ENCODE results near the gene ALOX15. TPM values are rescaled to one million over a fixed set of nuclear protein-coding genes. Genes with fewer than 3 reads are reported as not detected.

Gene ALOX15
- total and polyA plus RNA-seq, 7 donors: 0.28 to 0.81 (median 0.60) TPM; not detected in 2

DNA sequence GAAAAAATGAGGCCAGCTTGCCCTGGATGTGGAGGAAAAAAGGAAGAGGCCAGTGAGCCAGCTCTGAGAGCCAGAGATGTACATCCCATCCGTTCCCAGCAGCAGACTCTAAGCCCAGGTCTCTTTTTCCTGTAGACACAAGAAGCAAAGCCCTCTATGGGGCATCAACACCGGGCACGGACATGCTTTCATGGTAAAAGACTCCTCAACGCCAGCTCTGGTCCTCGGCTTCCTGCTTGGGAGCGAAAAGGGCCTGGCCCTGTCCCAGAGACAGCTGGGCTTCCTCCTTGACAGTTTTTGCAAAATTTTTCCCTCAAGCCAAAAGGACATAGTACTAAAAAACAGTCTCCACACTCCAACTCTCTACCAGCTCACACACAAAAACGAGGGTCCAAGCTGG, 35.3 kb upstream of the ALOX15 start:
- no peaks in the 10 kb centered on the region for H3K4me1 ChIP-seq
- no peak overlapping the region for H3K4me3 ChIP-seq

DNA sequence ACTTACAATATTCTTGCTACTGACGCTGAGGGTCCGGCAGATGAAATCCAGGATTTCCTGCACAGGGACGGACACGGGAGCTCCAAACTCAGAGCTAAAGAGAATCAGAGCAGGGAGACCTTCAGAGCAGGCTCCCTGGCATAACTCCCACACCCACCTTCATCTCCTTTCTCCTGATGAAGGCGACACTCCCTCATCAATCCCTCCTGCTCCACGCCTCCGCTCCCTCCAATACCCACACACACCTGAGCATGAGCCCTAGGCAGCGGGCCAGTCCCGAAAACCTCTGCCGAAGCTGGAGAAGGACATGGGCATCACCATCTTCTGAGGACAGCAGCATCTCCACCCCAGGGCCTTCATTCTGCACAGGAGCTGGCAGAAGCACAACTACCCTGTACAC, 34.3 kb upstream of the ALOX15 start:
- DNase-seq: no peak
- 96 to 98% methylated on average over 10 of the region's 10 CpGs for WGBS, 2 donors
- TF ChIP-seq, protein P1, sequence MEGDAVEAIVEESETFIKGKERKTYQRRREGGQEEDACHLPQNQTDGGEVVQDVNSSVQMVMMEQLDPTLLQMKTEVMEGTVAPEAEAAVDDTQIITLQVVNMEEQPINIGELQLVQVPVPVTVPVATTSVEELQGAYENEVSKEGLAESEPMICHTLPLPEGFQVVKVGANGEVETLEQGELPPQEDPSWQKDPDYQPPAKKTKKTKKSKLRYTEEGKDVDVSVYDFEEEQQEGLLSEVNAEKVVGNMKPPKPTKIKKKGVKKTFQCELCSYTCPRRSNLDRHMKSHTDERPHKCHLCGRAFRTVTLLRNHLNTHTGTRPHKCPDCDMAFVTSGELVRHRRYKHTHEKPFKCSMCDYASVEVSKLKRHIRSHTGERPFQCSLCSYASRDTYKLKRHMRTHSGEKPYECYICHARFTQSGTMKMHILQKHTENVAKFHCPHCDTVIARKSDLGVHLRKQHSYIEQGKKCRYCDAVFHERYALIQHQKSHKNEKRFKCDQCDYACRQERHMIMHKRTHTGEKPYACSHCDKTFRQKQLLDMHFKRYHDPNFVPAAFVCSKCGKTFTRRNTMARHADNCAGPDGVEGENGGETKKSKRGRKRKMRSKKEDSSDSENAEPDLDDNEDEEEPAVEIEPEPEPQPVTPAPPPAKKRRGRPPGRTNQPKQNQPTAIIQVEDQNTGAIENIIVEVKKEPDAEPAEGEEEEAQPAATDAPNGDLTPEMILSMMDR (IDR thresholded peaks at IDR 0.05): no peak
- TF ChIP-seq EP300 (IDR thresholded peaks at IDR 0.05): no peak
- TF ChIP-seq POLR2AphosphoS5 (IDR thresholded peaks at IDR 0.05): no peak
- no peak for TF ChIP-seq POLR2A (IDR thresholded peaks at IDR 0.05)
- peaks cover 33 to 94% (median 54%) of the 10 kb centered on the region in 4 donors for H3K36me3 ChIP-seq
- H3K9me3 ChIP-seq: no peaks in the 10 kb centered on the region
- intact Hi-C loops (cut with DNase I): no loop called here
- H3K27ac ChIP-seq: no peak overlapping the region
- H3K27me3 ChIP-seq: no peaks in the 10 kb centered on the region
- H3K4me1 ChIP-seq: no peaks in the 10 kb centered on the region
- no peak overlapping the region for H3K4me3 ChIP-seq

More for the DNA sequence above, 35.3 kb upstream of the ALOX15 start:
- intact Hi-C loops (cut with DNase I): no loop called here
- Histone ChIP-seq H3K27ac (no peak overlapping the region), H3K36me3 (peaks cover 36 to 94% (median 62%) of the 10 kb centered on the region in 4 donors), H3K9me3 (no peaks in the 10 kb centered on the region), H3K27me3 (no peaks in the 10 kb centered on the region)
- WGBS, 2 donors: 87 to 94% methylated on average over 7 of the region's 7 CpGs
- no peak for DNase-seq
- no peak for TF ChIP-seq EP300 (IDR thresholded peaks at IDR 0.05)
- no peak for TF ChIP-seq POLR2AphosphoS5 (IDR thresholded peaks at IDR 0.05)
- TF ChIP-seq, protein P1 (IDR thresholded peaks at IDR 0.05): no peak

DNA sequence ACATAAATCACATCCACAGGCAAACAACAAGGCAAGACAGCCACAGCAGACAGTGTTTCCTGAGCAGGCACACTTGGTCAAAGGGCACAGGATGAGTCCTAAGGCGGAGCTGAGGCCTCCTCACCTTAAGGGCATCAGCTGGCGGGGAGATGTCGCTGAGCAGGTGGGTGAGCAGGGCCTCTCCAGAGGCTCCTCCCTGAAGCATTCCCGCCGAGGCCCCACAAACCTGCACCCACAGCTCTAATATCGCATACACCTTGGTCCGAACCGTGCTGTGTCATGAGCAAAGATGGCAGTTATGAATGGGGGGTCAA, 33.2 kb upstream of the ALOX15 start:
- WGBS, 2 donors: 92 to 93% methylated on average over 8 of the region's 8 CpGs
- peaks cover 27 to 88% (median 51%) of the 10 kb centered on the region in 4 donors for H3K36me3 ChIP-seq
- no peak overlapping the region for H3K4me3 ChIP-seq
- no peaks in the 10 kb centered on the region for H3K4me1 ChIP-seq
- intact Hi-C loops (cut with DNase I): no loop called here
- no peak for TF ChIP-seq POLR2AphosphoS5 (IDR thresholded peaks at IDR 0.05)
- TF ChIP-seq EP300 (IDR thresholded peaks at IDR 0.05): no peak
- TF ChIP-seq, protein P1 (IDR thresholded peaks at IDR 0.05): no peak
- no peak for TF ChIP-seq POLR2A (IDR thresholded peaks at IDR 0.05)
- H3K9me3 ChIP-seq: no peaks in the 10 kb centered on the region
- DNase-seq: no peak
- H3K27ac ChIP-seq: no peak overlapping the region
- no peaks in the 10 kb centered on the region for H3K27me3 ChIP-seq

DNA sequence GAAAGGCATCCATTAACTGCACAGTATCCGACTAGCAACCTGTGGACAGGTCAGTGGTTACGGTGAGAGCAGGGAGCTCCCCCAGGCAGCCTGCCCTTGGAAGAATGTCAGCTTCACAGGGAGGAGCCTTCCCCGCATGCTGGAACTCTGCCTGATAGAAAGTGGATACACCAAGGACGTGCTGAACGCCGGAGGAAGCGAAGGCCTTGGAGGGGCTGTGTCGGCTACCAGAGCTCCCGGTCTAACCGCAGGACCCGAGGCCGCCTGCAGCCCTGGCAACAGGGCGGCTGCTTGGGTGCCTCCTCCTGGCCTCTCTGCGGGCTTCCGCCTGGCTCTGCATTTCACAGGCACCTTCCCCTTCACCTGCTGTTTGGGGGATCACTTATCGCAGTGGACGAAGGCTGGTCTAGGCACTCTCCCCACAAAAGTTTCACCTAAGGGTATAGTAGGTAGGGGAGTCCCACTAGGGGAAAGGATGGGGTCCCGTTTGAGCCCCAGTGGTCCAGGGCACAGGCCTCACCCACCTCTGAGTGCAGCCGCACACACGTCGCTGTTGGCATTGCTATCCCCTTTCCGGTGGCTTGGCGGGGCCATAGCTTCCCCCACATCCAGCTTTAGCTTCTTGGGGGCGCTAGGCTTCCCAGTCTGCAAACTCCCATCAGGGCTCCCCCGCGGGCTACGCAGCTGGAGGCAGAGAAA, 32.7 kb upstream of the ALOX15 start:
- 96% methylated on average over 27 of the region's 27 CpGs for WGBS, 2 donors
- Histone ChIP-seq H3K36me3 (peaks cover 23 to 83% (median 51%) of the 10 kb centered on the region in 4 donors), H3K27me3 (no peaks in the 10 kb centered on the region), H3K4me3 (no peak overlapping the region), H3K4me1 (no peaks in the 10 kb centered on the region), H3K27ac (no peak overlapping the region), H3K9me3 (no peaks in the 10 kb centered on the region)
- DNase-seq: no peak
- TF ChIP-seq POLR2A (IDR thresholded peaks at IDR 0.05) (no peak), POLR2AphosphoS5 (IDR thresholded peaks at IDR 0.05) (no peak), EP300 (IDR thresholded peaks at IDR 0.05) (no peak)
- TF ChIP-seq, protein P1 (IDR thresholded peaks at IDR 0.05): no peak
- intact Hi-C loops (cut with DNase I): no loop called here

DNA sequence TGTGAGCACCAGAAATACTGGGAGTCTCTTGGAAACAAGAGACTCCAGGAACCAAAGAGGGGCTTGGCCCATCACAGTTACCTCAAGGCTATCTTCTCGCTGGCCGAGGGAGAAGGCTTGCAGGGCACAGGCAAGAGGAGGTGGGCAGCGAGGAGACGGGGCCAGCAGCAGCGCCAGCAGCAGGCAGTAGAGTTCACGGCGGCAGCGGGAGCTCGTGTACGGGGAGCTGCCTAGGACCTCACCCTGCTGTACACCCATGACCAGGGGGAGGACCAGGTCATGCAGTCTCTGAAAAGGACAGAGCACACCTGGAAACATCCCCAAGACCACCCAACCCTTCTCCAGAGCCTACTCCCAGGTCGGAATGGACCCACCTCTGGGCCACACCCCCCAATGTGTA, 31.7 kb upstream of the ALOX15 start:
- peaks cover 23 to 73% (median 51%) of the 10 kb centered on the region in 4 donors for H3K36me3 ChIP-seq
- 87 to 94% methylated on average over 11 of the region's 11 CpGs for WGBS, 2 donors
- no peak overlapping the region for H3K27ac ChIP-seq
- H3K4me1 ChIP-seq: no peaks in the 10 kb centered on the region
- no peak overlapping the region for H3K4me3 ChIP-seq
- intact Hi-C loops (cut with DNase I): no loop called here
- DNase-seq: no peak
- H3K27me3 ChIP-seq: no peaks in the 10 kb centered on the region
- TF ChIP-seq POLR2A (IDR thresholded peaks at IDR 0.05): no peak
- TF ChIP-seq POLR2AphosphoS5 (IDR thresholded peaks at IDR 0.05): no peak
- TF ChIP-seq, protein P1 (IDR thresholded peaks at IDR 0.05): no peak
- no peak for TF ChIP-seq EP300 (IDR thresholded peaks at IDR 0.05)
- H3K9me3 ChIP-seq: no peaks in the 10 kb centered on the region
